Parathyroid adenoma (tissue), 2 donors: ENCODE results near the gene SUN2.

ENCODE experiments used
- H2AFZ ChIP-seq: fragments of 300-600 bp; sonication (generic); one replicate; pipeline ENCODE4 v1.7.0; 2017; ENCODE audit warnings: antibody characterized with exemption, mild to moderate bottlenecking
- H3K27ac ChIP-seq: fragments of 300-600 bp; sonication (generic); one replicate; pipeline ENCODE4 v1.7.0; 2017
- H3K27me3 ChIP-seq: fragments of 300-600 bp; sonication (generic); one replicate; pipeline ENCODE4 v1.7.0; 2017; ENCODE audit warnings: low read length; ENCODE audit not compliant: control insufficient read depth, insufficient read depth
- H3K36me3 ChIP-seq: fragments of 300-600 bp; sonication (generic); one replicate; pipeline ENCODE4 v1.7.0; 2017; ENCODE audit warnings: low read length; ENCODE audit not compliant: control insufficient read depth, insufficient read depth
- H3K4me1 ChIP-seq: fragments of 300-600 bp; sonication (generic); one replicate; pipeline ENCODE4 v1.7.0; 2017; ENCODE audit warnings: control low read depth
- H3K4me2 ChIP-seq: fragments of 300-600 bp; sonication (generic); one replicate; pipeline ENCODE4 v1.7.0; 2017; ENCODE audit warnings: low read length
- H3K4me3 ChIP-seq: fragments of 300-600 bp; sonication (generic); one replicate; pipeline ENCODE4 v1.7.0; 2017; ENCODE audit warnings: low read depth, low read length
- H3K79me2 ChIP-seq: fragments of 300-600 bp; sonication (generic); one replicate; pipeline ENCODE4 v1.7.0; 2017; ENCODE audit warnings: control low read depth
- H3K9ac ChIP-seq: fragments of 300-600 bp; sonication (generic); one replicate; pipeline ENCODE4 v1.7.0; 2017; ENCODE audit warnings: mild to moderate bottlenecking
- H3K9me3 ChIP-seq: fragments of 300-600 bp; sonication (generic); one replicate; pipeline ENCODE4 v1.7.0; 2017; ENCODE audit warnings: low read length; ENCODE audit not compliant: control insufficient read depth
- TF ChIP-seq, protein P1 (sequence below): fragments of 300-600 bp; sonication (generic); IDR thresholded peaks from one replicate; pipeline ENCODE4 v1.7.0; 2017; ENCODE audit warnings: antibody characterized with exemption, mild to moderate bottlenecking
- donor health status: primary hyperparathyroidism.

The SUN2 gene

DNA sequence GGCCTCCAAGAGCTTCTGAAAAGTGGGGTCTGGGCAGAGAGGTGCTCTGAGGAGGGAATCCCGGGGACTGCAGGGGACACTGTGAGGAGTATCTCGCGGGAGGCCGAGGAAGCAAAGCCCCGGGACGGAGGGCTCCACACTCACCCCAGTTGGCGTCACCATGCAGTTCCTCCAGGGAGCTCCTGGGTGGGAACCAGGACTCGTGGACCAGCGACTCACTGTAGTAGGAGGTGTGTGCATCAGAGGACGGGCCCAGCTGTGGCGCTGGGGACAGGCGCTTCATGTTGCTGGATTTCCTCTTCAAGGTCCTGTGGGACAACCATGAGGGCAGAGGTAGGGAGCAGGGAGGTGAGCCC, 4.8 kb downstream of the SUN2 start:
- Histone ChIP-seq H3K9me3 (no peaks in the 10 kb centered on the region), H3K27ac (no peak overlapping the region), H3K9ac (no peak overlapping the region), H3K4me2 (no peak overlapping the region), H3K27me3 (no peaks in the 10 kb centered on the region), H3K79me2 (no peaks in the 10 kb centered on the region), H2AFZ (no peak overlapping the region), H3K4me1 (no peaks in the 10 kb centered on the region), H3K36me3 (no peaks in the 10 kb centered on the region), H3K4me3 (no peak overlapping the region)
- TF ChIP-seq, protein P1, sequence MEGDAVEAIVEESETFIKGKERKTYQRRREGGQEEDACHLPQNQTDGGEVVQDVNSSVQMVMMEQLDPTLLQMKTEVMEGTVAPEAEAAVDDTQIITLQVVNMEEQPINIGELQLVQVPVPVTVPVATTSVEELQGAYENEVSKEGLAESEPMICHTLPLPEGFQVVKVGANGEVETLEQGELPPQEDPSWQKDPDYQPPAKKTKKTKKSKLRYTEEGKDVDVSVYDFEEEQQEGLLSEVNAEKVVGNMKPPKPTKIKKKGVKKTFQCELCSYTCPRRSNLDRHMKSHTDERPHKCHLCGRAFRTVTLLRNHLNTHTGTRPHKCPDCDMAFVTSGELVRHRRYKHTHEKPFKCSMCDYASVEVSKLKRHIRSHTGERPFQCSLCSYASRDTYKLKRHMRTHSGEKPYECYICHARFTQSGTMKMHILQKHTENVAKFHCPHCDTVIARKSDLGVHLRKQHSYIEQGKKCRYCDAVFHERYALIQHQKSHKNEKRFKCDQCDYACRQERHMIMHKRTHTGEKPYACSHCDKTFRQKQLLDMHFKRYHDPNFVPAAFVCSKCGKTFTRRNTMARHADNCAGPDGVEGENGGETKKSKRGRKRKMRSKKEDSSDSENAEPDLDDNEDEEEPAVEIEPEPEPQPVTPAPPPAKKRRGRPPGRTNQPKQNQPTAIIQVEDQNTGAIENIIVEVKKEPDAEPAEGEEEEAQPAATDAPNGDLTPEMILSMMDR = no peak

DNA sequence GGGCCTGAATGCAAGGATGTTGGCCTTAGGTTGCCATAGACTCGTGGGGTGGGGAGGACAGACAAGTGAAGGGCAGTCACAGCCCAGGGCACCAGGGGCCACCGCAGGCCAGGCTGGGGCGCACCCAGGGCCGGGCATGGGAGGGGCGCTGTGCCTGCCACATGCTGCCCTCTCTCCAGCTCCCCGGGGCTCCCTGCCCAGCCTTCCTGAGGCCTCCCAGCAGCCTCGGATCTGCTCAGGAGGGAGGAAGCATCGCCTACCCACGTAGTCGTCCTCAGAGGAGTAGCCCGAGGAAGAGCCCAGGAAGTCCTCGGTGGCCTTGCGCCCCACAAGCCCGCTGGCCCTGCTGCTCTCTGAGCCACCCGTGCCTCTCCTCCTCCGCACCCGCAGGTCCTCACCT, 5.2 kb downstream of the SUN2 start:
- H3K27me3 ChIP-seq = no peaks in the 10 kb centered on the region
- TF ChIP-seq, protein P1 = no peak
- H3K27ac ChIP-seq = no peak overlapping the region
- H3K36me3 ChIP-seq = no peaks in the 10 kb centered on the region
- no peak overlapping the region for H3K4me2 ChIP-seq
- no peaks in the 10 kb centered on the region for H3K4me1 ChIP-seq
- no peak overlapping the region for H3K9ac ChIP-seq
- no peak overlapping the region for H3K4me3 ChIP-seq
- no peak overlapping the region for H2AFZ ChIP-seq
- H3K9me3 ChIP-seq = no peaks in the 10 kb centered on the region
- H3K79me2 ChIP-seq = no peaks in the 10 kb centered on the region

DNA sequence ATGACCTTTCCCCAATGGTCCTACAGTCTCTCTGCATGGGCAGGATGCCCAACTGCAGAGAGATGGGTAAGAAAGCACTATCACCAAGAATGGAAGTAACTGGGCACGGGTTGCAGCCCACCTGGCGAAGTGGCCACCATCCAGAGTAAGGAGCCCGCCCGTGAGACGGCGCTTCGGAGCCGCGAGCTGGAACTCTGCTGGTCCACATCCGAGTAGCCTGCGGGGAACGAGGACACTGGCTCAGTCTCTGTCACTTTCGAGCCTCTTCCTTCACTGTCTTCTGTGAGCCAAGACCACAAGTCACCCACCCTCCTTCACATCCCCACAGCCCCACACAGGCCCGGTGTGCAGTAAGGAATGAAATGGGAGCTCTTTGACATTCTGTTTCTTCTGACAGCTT, 5.7 kb downstream of the SUN2 start:
- TF ChIP-seq, protein P1 = no peak
- H3K4me1 ChIP-seq = no peaks in the 10 kb centered on the region
- no peaks in the 10 kb centered on the region for H3K36me3 ChIP-seq
- H3K4me2 ChIP-seq = no peak overlapping the region
- no peak overlapping the region for H3K9ac ChIP-seq
- no peaks in the 10 kb centered on the region for H3K9me3 ChIP-seq
- no peaks in the 10 kb centered on the region for H3K27me3 ChIP-seq
- H3K27ac ChIP-seq = no peak overlapping the region
- no peak overlapping the region for H3K4me3 ChIP-seq
- H2AFZ ChIP-seq = no peak overlapping the region
- H3K79me2 ChIP-seq = no peaks in the 10 kb centered on the region

DNA sequence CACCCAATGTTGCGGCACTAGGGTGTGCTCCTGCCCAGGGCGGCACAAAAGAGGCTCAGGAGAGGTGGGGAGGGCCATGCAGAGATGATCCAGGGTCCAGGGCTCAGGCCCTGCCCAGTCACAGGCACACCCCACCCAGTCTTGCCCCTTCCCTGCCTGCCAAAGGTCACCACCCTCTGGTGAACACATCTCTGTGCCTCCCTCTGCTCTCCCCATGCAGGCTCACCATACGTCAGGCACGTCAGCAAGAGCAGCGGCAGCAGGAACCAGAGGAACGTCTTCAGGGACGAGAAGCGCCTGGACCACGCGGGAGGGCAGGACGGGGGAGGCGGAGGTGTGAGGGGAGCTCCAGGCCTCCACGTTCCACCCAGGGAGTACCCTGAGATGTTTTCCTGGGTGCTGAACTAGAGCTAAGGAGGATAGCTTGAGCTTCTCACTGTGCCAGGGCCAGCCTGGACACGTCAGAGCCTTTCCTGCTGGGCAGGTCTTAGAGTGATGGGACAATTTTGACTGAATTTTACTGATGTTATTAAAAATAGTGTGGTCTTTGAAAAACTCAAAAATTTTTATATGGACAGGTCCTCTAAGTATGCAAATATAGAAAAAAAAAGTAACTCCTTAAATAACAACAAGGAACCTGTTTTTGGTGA, 7.2 kb downstream of the SUN2 start:
- no peak overlapping the region for H3K4me3 ChIP-seq
- no peaks in the 10 kb centered on the region for H3K79me2 ChIP-seq
- H2AFZ ChIP-seq = no peak overlapping the region
- no peaks in the 10 kb centered on the region for H3K36me3 ChIP-seq
- H3K9me3 ChIP-seq = no peaks in the 10 kb centered on the region
- no peaks in the 10 kb centered on the region for H3K27me3 ChIP-seq
- TF ChIP-seq, protein P1 = no peak
- no peak overlapping the region for H3K27ac ChIP-seq
- no peaks in the 10 kb centered on the region for H3K4me1 ChIP-seq
- no peak overlapping the region for H3K9ac ChIP-seq
- no peak overlapping the region for H3K4me2 ChIP-seq

DNA sequence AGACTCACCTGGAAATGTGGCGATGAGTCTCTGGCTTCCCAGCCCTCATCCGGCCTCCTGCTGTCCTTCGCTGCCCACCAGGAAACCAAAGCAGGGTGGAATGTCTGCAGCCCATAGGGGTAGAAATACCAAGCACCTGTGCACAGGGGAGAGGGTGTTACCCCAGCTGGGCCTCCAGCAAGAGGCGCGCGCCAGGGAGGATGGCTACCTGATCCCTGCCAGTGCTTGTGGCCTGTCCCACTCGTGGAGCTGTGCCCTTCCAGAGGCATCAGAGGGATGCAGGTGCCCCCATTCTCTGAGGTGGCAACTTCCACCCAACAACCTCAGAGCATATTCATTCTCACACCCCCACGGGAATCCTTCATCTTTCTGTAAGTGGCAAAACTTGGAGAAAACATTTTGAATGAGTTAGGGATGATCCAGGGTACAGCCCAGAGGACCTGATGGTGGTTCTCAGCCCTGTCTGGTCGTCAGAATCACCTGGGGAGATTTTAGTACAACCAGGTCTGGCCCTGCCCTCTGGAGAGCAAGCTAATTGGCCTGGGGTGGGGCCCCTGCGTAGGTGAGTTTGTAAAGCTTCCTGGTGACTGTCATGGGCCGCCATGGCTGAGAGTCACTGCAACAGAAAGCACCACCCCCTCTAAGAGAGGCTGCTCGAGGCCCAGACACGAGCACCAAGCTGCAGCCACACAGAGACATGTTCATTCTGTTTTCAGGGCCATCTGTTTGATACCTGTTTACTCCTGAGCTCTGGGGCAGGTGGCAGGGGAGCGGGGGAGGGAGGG, 9.9 kb downstream of the SUN2 start:
- TF ChIP-seq, protein P1 = no peak
- Histone ChIP-seq H3K9me3 (no peaks in the 10 kb centered on the region), H3K27me3 (no peaks in the 10 kb centered on the region), H2AFZ (no peak overlapping the region), H3K4me1 (no peaks in the 10 kb centered on the region), H3K9ac (no peak overlapping the region), H3K4me2 (no peak overlapping the region), H3K4me3 (no peak overlapping the region), H3K79me2 (no peaks in the 10 kb centered on the region), H3K27ac (no peak overlapping the region), H3K36me3 (no peaks in the 10 kb centered on the region)
